RKO (cell line): Measurements from ENCODE around the gene RHOA.
A peak's percentile ranks its signal among the peaks of the same experiment; 100 is the strongest.
"Not testable (repeated sequence)": the region's sequence is repeated elsewhere in the genome, so short reads cannot be mapped to it uniquely, and the experiment has no call there.

Experiments
- DNase-seq: peaks from one replicate; pipeline ENCODE4 v3.0.0-alpha.2; 2016; ENCODE audit warnings: low spot score

RHOA gene

GRCh38 chr3:49362561-49362960 is 49.2 kb downstream of the RHOA start:
- no peak for DNase-seq

GRCh38 chr3:49359623-49360022 is 52.2 kb downstream of the RHOA start:
- DNase-seq: peak; percentile 53

- DNase-seq: no peak
Measured at GRCh38 chr3:49358884-49359225, 52.9 kb downstream of the RHOA start.

- DNase-seq: peak; percentile 96
Measured at GRCh38 chr3:49358217-49358883, 53.4 kb downstream of the RHOA start, which contains the start of gene GPX1. TSS of gene GPX1 (minus strand) at chr3:49358353. CDS start at chr3:49358278, 75 bp downstream.

GRCh38 chr3:49357443-49358216 is 54.1 kb downstream of the RHOA start:
- DNase-seq: peak; percentile 88

- not testable (repeated sequence) for DNase-seq
Measured at GRCh38 chr3:49357095-49357442, 54.7 kb downstream of the RHOA start.

- no peak for DNase-seq
Measured at GRCh38 chr3:49352890-49353421, 58.8 kb downstream of the RHOA start.

GRCh38 chr3:49352281-49352680 is 59.5 kb downstream of the RHOA start:
- DNase-seq: no peak

GRCh38 chr3:49351521-49352011 is 60.2 kb downstream of the RHOA start:
- no peak for DNase-seq

GRCh38 chr3:49349348-49350114 is 62.2 kb downstream of the RHOA start:
- no peak for DNase-seq

GRCh38 chr3:49348361-49348760 is 63.4 kb downstream of the RHOA start:
- DNase-seq: not testable (repeated sequence)

- no peak for DNase-seq
Measured at GRCh38 chr3:49346797-49347251, 65.0 kb downstream of the RHOA start.

- DNase-seq: no peak
Measured at GRCh38 chr3:49343163-49343562, 68.6 kb downstream of the RHOA start.

- no peak for DNase-seq
Measured at GRCh38 chr3:49341996-49342395, 69.8 kb downstream of the RHOA start.

GRCh38 chr3:49339941-49340800 is 71.6 kb downstream of the RHOA start, which contains the start of gene USP4:
TSS of gene USP4 (minus strand) at chr3:49340053. CDS start at chr3:49340024, 29 bp downstream.
- peak; percentile 92 for DNase-seq

- DNase-seq: no peak
Measured at GRCh38 chr3:49339581-49339940, 72.2 kb downstream of the RHOA start.

GRCh38 chr3:49333916-49334633 is 77.7 kb downstream of the RHOA start:
- DNase-seq: no peak

- DNase-seq: no peak
Measured at GRCh38 chr3:49333091-49333490, 78.7 kb downstream of the RHOA start.

- DNase-seq: no peak
Measured at GRCh38 chr3:49329186-49329585, 82.6 kb downstream of the RHOA start.

- not testable (repeated sequence) for DNase-seq
Measured at GRCh38 chr3:49328350-49328749, 83.4 kb downstream of the RHOA start.

- DNase-seq: peak; percentile 24
Measured at GRCh38 chr3:49327485-49327884, 84.3 kb downstream of the RHOA start.
